HG02970 (cell line): ENCODE measurements around the gene HHAT.

Experiments
- ATAC-seq: cut with Tn5 transposase; IDR thresholded peaks from one replicate; pipeline ENCODE4 v1.9.1; 2021; ENCODE audit warnings: mild to moderate bottlenecking, moderate library complexity, moderate number of reproducible peaks; ENCODE audit not compliant: unreplicated experiment, low FRiP score

The HHAT gene

GRCh38 chr1:210531475-210532222, 202.9 kb downstream of the HHAT start:
- no peak for ATAC-seq

DNA sequence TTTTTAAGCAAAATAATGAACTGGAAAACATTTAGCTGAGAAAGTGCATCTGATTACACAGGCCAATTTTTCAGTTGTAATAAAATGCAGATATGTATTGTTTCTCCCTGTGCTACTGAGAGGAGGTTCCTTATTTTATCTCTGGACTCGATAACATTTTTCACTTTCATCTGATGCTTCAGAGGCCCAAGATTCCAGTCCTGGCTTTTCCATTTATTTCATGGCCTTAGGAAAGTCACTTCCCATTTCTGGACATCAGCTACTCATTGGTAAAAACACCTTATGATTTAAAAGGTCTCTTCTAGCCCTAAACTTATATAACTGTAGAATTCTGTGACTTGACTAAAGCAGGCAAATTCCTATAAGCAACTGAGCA, 203.5 kb downstream of the HHAT start:
- ATAC-seq: no peak

GRCh38 chr1:210535761-210536160, 207.1 kb downstream of the HHAT start:
- no peak for ATAC-seq

GRCh38 chr1:210536254-210536961, 207.7 kb downstream of the HHAT start:
- no peak for ATAC-seq

DNA sequence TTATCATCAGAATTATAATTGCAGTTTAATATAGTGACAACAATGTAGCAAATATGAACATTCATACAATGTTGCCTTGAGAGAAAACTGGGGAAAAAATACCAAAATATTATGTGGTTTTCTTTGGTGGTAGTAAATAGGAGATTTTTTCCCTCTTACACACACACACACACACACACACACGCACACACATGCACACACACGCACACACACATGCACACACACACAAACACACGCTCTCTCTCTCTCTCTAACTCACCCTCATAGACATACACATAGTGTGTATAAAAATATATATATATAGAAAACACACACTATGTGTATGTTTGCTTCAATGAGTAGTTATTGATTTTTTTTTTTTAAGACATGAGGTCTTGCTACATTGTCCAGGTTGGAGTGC, 211.6 kb downstream of the HHAT start:
- ATAC-seq: no peak

- ATAC-seq: no peak
Measured at GRCh38 chr1:210541680-210542358, 213.1 kb downstream of the HHAT start.

DNA sequence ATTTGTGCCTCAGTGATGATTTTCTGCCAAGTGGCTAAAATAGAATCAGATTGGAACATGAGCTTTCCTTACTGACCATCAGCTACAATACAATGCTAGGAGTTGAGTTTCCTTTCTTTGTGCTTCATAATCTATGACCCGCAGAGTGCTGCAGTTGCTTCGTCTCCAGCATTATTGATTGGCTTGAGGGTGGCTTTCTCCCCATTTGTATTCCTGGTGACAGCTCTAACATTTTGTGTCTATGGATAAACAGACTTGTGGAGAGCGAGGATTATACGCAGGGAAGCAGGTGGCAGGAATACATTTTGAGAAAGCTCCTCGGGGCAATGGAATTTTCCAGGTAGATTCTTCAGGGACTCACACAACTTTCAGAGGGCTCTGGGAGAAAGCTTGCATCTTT, 223.2 kb downstream of the HHAT start:
- ATAC-seq: no peak

DNA sequence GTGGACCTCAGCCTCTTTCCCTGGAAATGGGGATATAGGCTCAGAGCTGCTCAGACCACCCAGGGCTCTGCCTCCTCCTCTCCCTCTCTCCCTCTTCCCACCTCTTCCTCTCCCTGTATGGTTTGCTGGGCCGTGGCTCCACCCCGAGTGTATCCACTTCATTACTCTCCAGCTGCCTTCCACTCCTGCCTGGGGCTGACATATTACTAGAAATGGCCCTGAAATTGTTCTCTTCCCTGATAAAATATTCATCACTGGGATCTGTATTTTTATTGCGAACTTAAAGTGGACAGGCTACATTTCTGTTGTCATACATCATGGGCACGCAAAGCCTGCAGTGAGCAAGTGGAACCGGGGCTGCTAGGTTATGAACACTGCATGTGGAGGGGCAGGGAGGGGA, 225.0 kb downstream of the HHAT start:
- ATAC-seq: no peak

GRCh38 chr1:210554382-210554781, 225.7 kb downstream of the HHAT start:
- ATAC-seq: no peak

GRCh38 chr1:210556475-210556874, 227.8 kb downstream of the HHAT start:
- ATAC-seq: no peak

DNA sequence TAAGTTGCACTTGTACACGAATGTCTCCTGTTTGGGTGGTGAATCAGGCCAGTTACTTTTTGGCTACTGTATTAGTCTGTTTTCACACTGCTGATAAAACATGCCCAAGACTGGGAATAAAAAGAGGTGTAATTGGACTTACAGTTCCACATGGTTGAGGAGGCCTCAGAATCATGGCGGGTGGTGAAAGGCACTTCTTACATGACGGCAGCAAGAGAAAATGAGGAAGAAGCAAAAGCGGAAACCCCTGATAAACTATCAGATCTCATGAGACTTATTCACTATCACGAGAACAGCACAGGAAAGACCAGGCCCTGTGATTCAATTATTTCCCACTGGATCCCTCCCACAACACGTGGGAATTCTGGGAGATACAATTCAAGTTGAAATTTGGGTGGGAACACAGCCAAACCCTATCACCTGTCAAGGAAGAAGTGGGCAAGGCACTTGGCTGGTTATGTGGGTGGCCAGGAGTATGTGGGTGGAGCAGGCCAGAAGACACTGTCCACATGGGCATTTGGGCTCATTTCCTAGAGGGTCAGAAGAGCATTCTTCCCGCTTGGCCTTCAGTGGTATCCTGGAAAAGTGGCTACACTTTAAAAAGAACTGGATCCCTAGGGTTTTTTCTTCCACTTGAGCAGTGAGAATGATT, 228.8 kb downstream of the HHAT start:
- no peak for ATAC-seq

- ATAC-seq: no peak
Measured at GRCh38 chr1:210558302-210558701, 229.6 kb downstream of the HHAT start.

GRCh38 chr1:210565306-210565705, 236.6 kb downstream of the HHAT start:
- no peak for ATAC-seq

GRCh38 chr1:210568631-210569030, 239.9 kb downstream of the HHAT start:
- ATAC-seq: no peak

DNA sequence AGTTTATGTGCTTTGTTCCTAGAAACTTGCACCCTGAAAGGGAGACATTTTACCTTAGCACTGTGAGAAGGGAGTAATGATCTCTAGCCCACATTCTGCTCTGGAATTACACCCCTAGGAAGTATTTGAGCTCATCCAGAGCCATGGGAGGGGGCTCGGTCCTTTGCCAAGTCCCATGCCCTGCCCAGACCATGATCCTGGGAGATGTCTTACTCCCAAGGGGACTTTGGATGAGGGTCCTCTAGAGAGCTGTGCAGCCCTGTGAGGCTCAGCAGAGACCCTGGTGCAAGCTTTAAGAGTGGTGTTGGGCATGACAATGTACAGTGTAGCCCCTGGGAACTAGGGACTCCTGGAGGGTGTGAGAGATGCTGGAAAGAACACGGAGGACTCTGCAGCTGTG, 241.4 kb downstream of the HHAT start:
- ATAC-seq: no peak

- no peak for ATAC-seq
Measured at GRCh38 chr1:210571356-210572284, 242.9 kb downstream of the HHAT start.

DNA sequence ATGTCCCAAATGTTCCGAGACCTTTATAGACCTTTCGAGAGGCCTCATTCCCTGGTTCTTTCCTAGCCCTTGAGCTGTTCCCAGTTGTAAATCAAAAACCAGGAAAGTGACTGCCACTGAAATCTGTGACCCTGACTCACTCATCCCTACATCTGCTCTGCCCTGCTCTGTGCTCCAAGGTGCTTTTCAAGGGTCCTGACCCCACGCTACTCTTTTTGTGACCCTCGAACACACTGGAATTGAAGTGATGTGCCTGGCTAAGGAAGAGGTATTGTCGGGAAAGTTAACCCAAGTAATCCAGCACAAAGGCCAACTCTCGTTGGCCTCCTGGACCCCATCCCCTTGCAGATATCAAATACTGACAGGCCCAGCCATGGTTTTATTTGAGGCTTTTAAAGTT, 244.4 kb downstream of the HHAT start:
- no peak for ATAC-seq

DNA sequence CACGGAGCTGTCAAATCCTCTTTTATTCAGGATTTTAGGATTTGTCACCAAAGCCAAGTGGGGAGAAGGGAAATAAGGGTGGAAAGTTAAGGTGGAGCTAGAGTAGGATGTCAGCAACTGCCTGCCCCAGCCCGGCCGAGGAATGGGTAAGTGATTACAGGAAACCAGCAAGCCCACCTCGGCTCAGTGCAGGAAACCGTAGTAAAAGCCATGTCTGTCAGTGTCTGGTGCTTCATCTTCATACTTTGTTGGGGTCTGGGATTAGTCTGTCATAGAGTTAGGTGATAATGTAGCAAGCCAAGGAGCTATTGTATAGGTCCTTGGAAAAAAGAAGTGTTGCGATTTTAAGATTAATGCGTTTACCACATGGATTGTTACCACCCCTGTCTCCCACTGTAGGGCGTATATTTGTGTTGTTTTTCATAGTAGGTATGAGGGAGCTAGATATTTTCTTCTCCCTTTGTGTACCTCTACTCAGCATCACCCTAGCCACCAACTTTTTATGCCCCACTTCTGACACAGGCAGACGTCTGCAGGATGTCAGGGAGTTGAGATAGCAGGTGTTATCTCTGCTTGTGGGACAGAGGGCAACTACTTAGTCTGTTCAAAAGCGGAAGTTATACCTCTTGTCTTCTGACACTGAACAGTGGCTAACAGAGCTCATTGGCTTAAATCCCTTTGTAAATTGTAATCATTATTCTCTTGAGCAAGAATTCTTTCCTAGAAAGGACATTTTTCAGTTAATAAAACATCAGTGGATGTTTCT, 253.7 kb downstream of the HHAT start:
- ATAC-seq: no peak

- ATAC-seq: peak; percentile 78
Measured at GRCh38 chr1:210584439-210585113, 255.9 kb downstream of the HHAT start.
